ENCODE results near the gene GAA.

The GAA gene

GRCh38 chr17:80063830-80064585 is 37.4 kb upstream of the GAA start:
- no peak overlapping the region for H3K4me3 ChIP-seq (ENCODE audit: low read depth, low read length)
- TF ChIP-seq, protein P1, sequence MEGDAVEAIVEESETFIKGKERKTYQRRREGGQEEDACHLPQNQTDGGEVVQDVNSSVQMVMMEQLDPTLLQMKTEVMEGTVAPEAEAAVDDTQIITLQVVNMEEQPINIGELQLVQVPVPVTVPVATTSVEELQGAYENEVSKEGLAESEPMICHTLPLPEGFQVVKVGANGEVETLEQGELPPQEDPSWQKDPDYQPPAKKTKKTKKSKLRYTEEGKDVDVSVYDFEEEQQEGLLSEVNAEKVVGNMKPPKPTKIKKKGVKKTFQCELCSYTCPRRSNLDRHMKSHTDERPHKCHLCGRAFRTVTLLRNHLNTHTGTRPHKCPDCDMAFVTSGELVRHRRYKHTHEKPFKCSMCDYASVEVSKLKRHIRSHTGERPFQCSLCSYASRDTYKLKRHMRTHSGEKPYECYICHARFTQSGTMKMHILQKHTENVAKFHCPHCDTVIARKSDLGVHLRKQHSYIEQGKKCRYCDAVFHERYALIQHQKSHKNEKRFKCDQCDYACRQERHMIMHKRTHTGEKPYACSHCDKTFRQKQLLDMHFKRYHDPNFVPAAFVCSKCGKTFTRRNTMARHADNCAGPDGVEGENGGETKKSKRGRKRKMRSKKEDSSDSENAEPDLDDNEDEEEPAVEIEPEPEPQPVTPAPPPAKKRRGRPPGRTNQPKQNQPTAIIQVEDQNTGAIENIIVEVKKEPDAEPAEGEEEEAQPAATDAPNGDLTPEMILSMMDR (IDR thresholded peaks at IDR 0.05; ENCODE audit: low read depth, low read length), result no peak

- TF ChIP-seq, protein P1 (IDR thresholded peaks at IDR 0.05; ENCODE audit: low read depth, low read length), result no peak
- H3K4me3 ChIP-seq (ENCODE audit: low read depth, low read length), result no peak overlapping the region
Measured at GRCh38 chr17:80064696-80065095, 36.7 kb upstream of the GAA start.

DNA sequence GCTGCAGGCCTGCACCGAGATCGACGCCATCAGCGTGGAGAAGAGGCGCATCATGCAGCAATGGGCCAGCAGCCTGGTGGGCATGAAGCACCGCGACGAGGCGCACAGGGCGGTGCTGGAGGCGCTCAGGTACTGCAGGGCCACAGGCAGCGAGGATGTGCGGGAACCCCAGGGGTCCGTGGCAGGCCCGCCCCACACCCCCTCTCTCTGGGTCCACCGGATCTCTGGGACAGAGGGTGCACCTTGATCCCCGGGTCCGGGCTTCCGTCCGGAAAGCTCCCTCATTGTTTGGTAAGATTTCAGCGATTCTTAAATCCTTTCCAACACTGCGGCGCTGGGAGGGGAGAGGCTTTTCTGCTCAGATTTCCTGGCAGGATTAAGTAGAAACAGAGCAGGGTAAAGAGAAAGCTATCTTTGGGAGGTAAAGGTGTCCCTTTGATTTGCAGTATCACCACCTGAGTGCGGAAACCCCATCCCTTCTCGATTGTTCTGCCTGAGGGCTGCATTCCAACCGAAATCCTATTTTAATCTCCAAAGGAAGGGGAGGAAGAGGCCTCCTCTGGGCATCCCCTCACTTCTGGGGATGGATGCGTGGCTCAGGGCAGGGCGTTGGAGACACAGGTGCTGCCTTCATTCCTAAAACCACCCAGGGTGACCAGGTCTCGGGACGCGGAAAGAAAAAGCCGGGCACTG is 35.8 kb upstream of the GAA start:
- no peak overlapping the region for H3K4me3 ChIP-seq (ENCODE audit: low read depth, low read length)
- TF ChIP-seq, protein P1 (IDR thresholded peaks at IDR 0.05; ENCODE audit: low read depth, low read length), result no peak

- TF ChIP-seq, protein P1 (IDR thresholded peaks at IDR 0.05; ENCODE audit: low read depth, low read length), result no peak
Measured at GRCh38 chr17:80067393-80067986, 33.9 kb upstream of the GAA start.

GRCh38 chr17:80068301-80069222 is 32.8 kb upstream of the GAA start:
- TF ChIP-seq, protein P1 (IDR thresholded peaks at IDR 0.05; ENCODE audit: low read depth, low read length), result no peak
- H3K4me3 ChIP-seq (ENCODE audit: low read depth, low read length), result no peak overlapping the region

More at GRCh38 chr17:80067393-80067986, 33.9 kb upstream of the GAA start:
- H3K4me3 ChIP-seq (ENCODE audit: low read depth, low read length), result no peak overlapping the region

GRCh38 chr17:80070375-80071115 is 30.8 kb upstream of the GAA start:
- TF ChIP-seq, protein P1 (IDR thresholded peaks at IDR 0.05; ENCODE audit: low read depth, low read length), result no peak
- no peak overlapping the region for H3K4me3 ChIP-seq (ENCODE audit: low read depth, low read length)

Data from WI38 (cell line).